ENCODE measurements around the gene THSD7B. TPM values are rescaled to one million over a fixed set of nuclear protein-coding genes. Genes with fewer than 3 reads are reported as not detected.

Gene THSD7B
- total and polyA plus RNA-seq, 2 experiments from 2014 or later: 0.86 to 3.8 TPM

- TF ChIP-seq ZNF462 (CRISPR knock-in tag; IDR thresholded peaks at IDR 0.05) (no peak), ETS1 (IDR thresholded peaks at IDR 0.05) (no peak), JUNB (IDR thresholded peaks at IDR 0.05; ENCODE audit: unreplicated experiment) (no peak), EZH2phosphoT487 (IDR thresholded peaks at IDR 0.05; ENCODE audit: unreplicated experiment) (no peak), CTCF (conservative IDR thresholded peaks at IDR 0.05; ENCODE audit: low read depth in 2 of 2) (no peak), STAT1 (IDR thresholded peaks at IDR 0.05; ENCODE audit: unreplicated experiment) (no peak)
Measured at GRCh38 chr2:136990316-136990715, 225.0 kb downstream of the THSD7B start (continued).

GRCh38 chr2:136994793-136995192 is 229.4 kb downstream of the THSD7B start:
- Mint-ChIP-seq H3K4me1 (no peaks in the 10 kb centered on the region), H3K36me3 (ENCODE audit: low read depth) (no peaks in the 10 kb centered on the region)
- H3K27ac ChIP-seq (ENCODE audit: low read depth): no peak overlapping the region
- TF ChIP-seq STAT1 (IDR thresholded peaks at IDR 0.05; ENCODE audit: unreplicated experiment) (no peak), ETS1 (IDR thresholded peaks at IDR 0.05) (no peak), CREB1 (CRISPR knock-in tag; IDR thresholded peaks at IDR 0.05; ENCODE audit: low read depth) (no peak), REST (IDR thresholded peaks at IDR 0.05; ENCODE audit: unreplicated experiment) (no peak), POLR2AphosphoS5 (IDR thresholded peaks at IDR 0.05; ENCODE audit: low read depth) (no peak)

More at GRCh38 chr2:136994793-136995192, 229.4 kb downstream of the THSD7B start:
- Histone ChIP-seq H3K36me3 (ENCODE audit: insufficient read depth) (no peaks in the 10 kb centered on the region), H3K27me3 (ENCODE audit: insufficient read depth) (no peaks in the 10 kb centered on the region), H3K9me2 (ENCODE audit: insufficient read depth) (no peaks in the 10 kb centered on the region), H3F3A (replicated peaks; ENCODE audit: low read depth) (no peaks in the 10 kb centered on the region), H3K4me2 (no peak overlapping the region), H3K4me1 (ENCODE audit: insufficient read depth) (no peaks in the 10 kb centered on the region), H3K4me3 (no peak overlapping the region), H4K20me1 (replicated peaks; ENCODE audit: insufficient read depth) (no peaks in the 10 kb centered on the region), H3K79me2 (replicated peaks; ENCODE audit: insufficient read depth) (no peaks in the 10 kb centered on the region), H2AFZ (no peak overlapping the region)
- Mint-ChIP-seq H3K9me3 (no peaks in the 10 kb centered on the region; the same call in 2 of the 3 replicates), H3K27me3 (ENCODE audit: insufficient read depth, low read depth, poor library complexity) (no peaks in the 10 kb centered on the region), H3K4me3 (no peak overlapping the region), H3K27ac (no peak overlapping the region)
- ATAC-seq (no peak), DNase-seq (ENCODE audit: low spot score) (no peak)
